ENCODE data around the gene PPP1R37. TPM values are rescaled to one million over a fixed set of nuclear protein-coding genes. Genes with fewer than 3 reads are reported as not detected.

PPP1R37 gene
- total RNA-seq, 2 experiments from 2014 or later: 20.9 to 21.2 TPM

- ATAC-seq: no peak
- H3K27me3 Mint-ChIP-seq: no peaks in the 10 kb centered on the region
- peaks cover 12% of the 10 kb centered on the region for H3K36me3 Mint-ChIP-seq (ENCODE audit: low read depth)
- H3K4me3 Mint-ChIP-seq: no peak overlapping the region
- DNase-seq: no peak
- no peak overlapping the region for H3K27ac Mint-ChIP-seq
- no peaks in the 10 kb centered on the region for H3K9me3 Mint-ChIP-seq
- no peak for TF ChIP-seq CTCF (IDR thresholded peaks at IDR 0.05)
- POLR2A ChIA-PET: no interaction called here
- intact Hi-C loops (cut with micrococcal nuclease): no loop called here
- CTCF ChIA-PET: no interaction called here
- H3K4me1 Mint-ChIP-seq (ENCODE audit: low read depth): peaks cover 5% of the 10 kb centered on the region
These were observed 51.7 kb downstream of the PPP1R37 start for GRCh38 chr19:45144431-45145269.

- H3K36me3 Mint-ChIP-seq (ENCODE audit: low read depth): peaks cover 12% of the 10 kb centered on the region
- H3K4me3 Mint-ChIP-seq: no peak overlapping the region
- ATAC-seq: no peak
- no peaks in the 10 kb centered on the region for H3K9me3 Mint-ChIP-seq
- peaks cover 7% of the 10 kb centered on the region for H3K4me1 Mint-ChIP-seq (ENCODE audit: low read depth)
- POLR2A ChIA-PET: interaction anchor here (1.0 kb wide), 1 partner anchor 33 kb away, joined by 3 read pairs; the partner anchor contains the start of genes BLOC1S3 and TRAPPC6A
- H3K27me3 Mint-ChIP-seq: no peaks in the 10 kb centered on the region
- CTCF ChIA-PET: no interaction called here
- H3K27ac Mint-ChIP-seq: no peak overlapping the region
- intact Hi-C loops (cut with micrococcal nuclease): no loop called here
- no peak for TF ChIP-seq CTCF (IDR thresholded peaks at IDR 0.05)
- DNase-seq: no peak
These were observed 52.6 kb downstream of the PPP1R37 start for GRCh38 chr19:45145270-45146189.

GRCh38 chr19:45146251-45146650, 53.3 kb downstream of the PPP1R37 start:
- DNase-seq (no peak), ATAC-seq (no peak)
- intact Hi-C loops (cut with micrococcal nuclease): no loop called here
- Mint-ChIP-seq H3K27ac (no peak overlapping the region), H3K4me1 (ENCODE audit: low read depth) (peaks cover 7% of the 10 kb centered on the region), H3K4me3 (no peak overlapping the region), H3K36me3 (ENCODE audit: low read depth) (peaks cover 11% of the 10 kb centered on the region), H3K9me3 (no peaks in the 10 kb centered on the region), H3K27me3 (no peaks in the 10 kb centered on the region)
- ChIA-PET CTCF (no interaction called here), POLR2A (interaction anchor here (1.0 kb wide), 1 partner anchor 32 kb away, joined by 3 read pairs; the partner anchor contains the start of genes BLOC1S3 and TRAPPC6A)
- TF ChIP-seq CTCF (IDR thresholded peaks at IDR 0.05): no peak

- intact Hi-C loops (cut with micrococcal nuclease): no loop called here
- peaks cover 4% of the 10 kb centered on the region for H3K27me3 Mint-ChIP-seq
- no peak for ATAC-seq
- DNase-seq: no peak
- no peaks in the 10 kb centered on the region for H3K9me3 Mint-ChIP-seq
- POLR2A ChIA-PET: interaction anchor here (1.0 kb wide), 1 partner anchor 31 kb away, joined by 3 read pairs; the partner anchor contains the start of genes BLOC1S3 and TRAPPC6A
- no peak overlapping the region for H3K4me3 Mint-ChIP-seq
- H3K4me1 Mint-ChIP-seq (ENCODE audit: low read depth): peaks cover 11% of the 10 kb centered on the region
- no peak overlapping the region for H3K27ac Mint-ChIP-seq
- H3K36me3 Mint-ChIP-seq (ENCODE audit: low read depth): peaks cover 11% of the 10 kb centered on the region
- CTCF ChIA-PET: no interaction called here
- no peak for TF ChIP-seq CTCF (IDR thresholded peaks at IDR 0.05)
These were observed 53.8 kb downstream of the PPP1R37 start for GRCh38 chr19:45146741-45147205.
